K562 (cell line): ENCODE measurements around the gene TCP10L. TPM values are rescaled to one million over a fixed set of nuclear protein-coding genes. Genes with fewer than 3 reads are reported as not detected.

ENCODE experiments used
- ATAC-seq: fragments of 200-7000 bp; cut with Tn5 transposase; 3 replicates; pipeline ENCODE4 v1.9.1; 2020; ENCODE audit warnings: moderate library complexity
- BruUV-seq: library from RNA; stranded (reverse); fragments of 400-500 nt; replicated peaks from 2 replicates; lab custom pipeline; 2021; lab: Mats Ljungman, UMichigan
- CTCF ChIA-PET: fragments of 300-600 bp; formaldehyde crosslinking; extraction: SDS; loops from one replicate; lab custom pipeline; 2021; ENCODE audit warnings: low intra/inter-chr PET ratio; lab: Yijun Ruan, JAX
- POLR2A ChIA-PET: fragments of 300-600, 350-650 bp; sonication (Branson Sonifier 250); formaldehyde crosslinking; extraction: SDS; loops from one replicate; lab custom pipeline; 2021; ENCODE audit warnings: antibody characterized with exemption, inconsistent platforms; lab: Yijun Ruan, JAX
- DNase-seq, 4 experiments: peaks; one replicate each; pipeline versions ENCODE4 v3.0.0 to v3.0.0-alpha.2; 2011 to 2018; ENCODE audit warnings: low spot score in 3 of 4, mixed read lengths in 3 of 4; ENCODE audit errors: extremely low read depth in 1 of 4
- FAIRE-seq: peaks from 2 replicates; lab custom pipeline; 2011; peaks lifted over from hg19 to GRCh38; lab: Jason Lieb, UNC
- H2AFZ ChIP-seq: 2 replicates; pipeline ENCODE4 v1.6.0; 2011; ENCODE audit warnings: low read depth, low read length, control low read depth, inconsistent platforms
- H3K27ac ChIP-seq: fragments of 200-600 bp; 3 replicates; pipeline ENCODE4 v1.8.0; 2011; ENCODE audit warnings: low read depth, mild to moderate bottlenecking, control low read depth, inconsistent platforms, low read length, moderate library complexity, mixed read lengths; ENCODE audit errors: extremely low read depth
- H3K27me3 ChIP-seq, 2 experiments: fragments of 300-600 bp in 1 of 2; 2 replicates in 1 of 2; 3 replicates in 1 of 2; pipeline versions ENCODE4 v1.6.0 to v1.8.0; 2011; ENCODE audit warnings: inconsistent platforms in 2 of 2, low read length in 2 of 2, mild to moderate bottlenecking in 1 of 2, mixed read lengths in 1 of 2, moderate library complexity in 1 of 2; ENCODE audit not compliant: control insufficient read depth in 2 of 2, insufficient read depth in 2 of 2
- H3K36me3 ChIP-seq: fragments of 300-600 bp; 3 replicates; pipeline ENCODE4 v1.8.0; 2011; ENCODE audit warnings: mild to moderate bottlenecking, low read length, inconsistent platforms; ENCODE audit not compliant: control insufficient read depth, insufficient read depth
- H3K4me1 ChIP-seq, 2 experiments: fragments of 200-600 bp in 1 of 2; replicated peaks in 1 of 2; 2 replicates in 1 of 2; 3 replicates in 1 of 2; pipeline versions ENCODE4 v1.5.1 to v1.8.0; 2011; ENCODE audit warnings: inconsistent platforms in 2 of 2, low read length in 2 of 2, mild to moderate bottlenecking in 1 of 2, mixed read lengths in 1 of 2, moderate library complexity in 1 of 2; ENCODE audit not compliant: control insufficient read depth in 2 of 2, insufficient read depth in 2 of 2
- H3K4me2 ChIP-seq: 2 replicates; pipeline ENCODE4 v1.6.1; 2011; ENCODE audit warnings: low read length, control low read depth, inconsistent platforms, mixed read lengths; ENCODE audit not compliant: insufficient read depth
- H3K4me3 ChIP-seq: fragments of 200-600 bp; sonication (generic), shearing (Covaris generic); 2 replicates; pipeline ENCODE4 v1.5.1; 2016; ENCODE audit warnings: control low read depth, inconsistent platforms
- H3K79me2 ChIP-seq: fragments of 200-600 bp; 3 replicates; pipeline ENCODE4 v1.8.0; 2011; ENCODE audit warnings: low read length, inconsistent platforms; ENCODE audit not compliant: control insufficient read depth, insufficient read depth
- H3K9ac ChIP-seq, 2 experiments: 2 replicates each; pipeline versions ENCODE4 v1.6.0 to v1.6.1; 2011; ENCODE audit warnings: low read depth in 2 of 2, low read length in 2 of 2, control low read depth in 1 of 2, inconsistent platforms in 1 of 2, mild to moderate bottlenecking in 1 of 2, mixed read lengths in 1 of 2; ENCODE audit not compliant: insufficient read depth in 1 of 2
- H3K9me1 ChIP-seq: one replicate; pipeline ENCODE4 v1.6.0; 2011; ENCODE audit warnings: inconsistent platforms, mild to moderate bottlenecking, low read length, moderate library complexity; ENCODE audit not compliant: control insufficient read depth, insufficient read depth
- H3K9me3 ChIP-seq: replicated peaks from 2 replicates; pipeline ENCODE4 v1.5.1; 2011; ENCODE audit warnings: low read depth, low read length, inconsistent platforms; ENCODE audit not compliant: control insufficient read depth, insufficient read depth
- H4K20me1 ChIP-seq: replicated peaks from 2 replicates; pipeline ENCODE4 v1.6.1; 2011; ENCODE audit warnings: low read length, inconsistent platforms, mixed read lengths; ENCODE audit not compliant: control insufficient read depth, insufficient read depth
- ARID3A ChIP-seq: IDR thresholded peaks from 2 replicates; pipeline ENCODE4 v1.6.1; 2012; ENCODE audit warnings: low read depth, low read length, improper control_type of control experiment, borderline replicate concordance
- CBX1 ChIP-seq: sonication (generic); IDR thresholded peaks from 2 replicates; pipeline ENCODE4 v1.6.1; 2016; ENCODE audit warnings: antibody characterized with exemption, low read depth, mild to moderate bottlenecking
- CBX3 ChIP-seq, 2 experiments: IDR thresholded peaks; 1 replicate in 1 of 2; 2 replicates in 1 of 2; pipeline ENCODE4 v1.6.1; 2012; ENCODE audit warnings: inconsistent platforms in 2 of 2, low read length in 2 of 2, borderline replicate concordance in 1 of 2, control low read depth in 1 of 2
- CREB1 ChIP-seq, 2 experiments: sonication (generic) in 1 of 2; formaldehyde crosslinking in 1 of 2; IDR thresholded peaks; 2 replicates each; pipeline versions ENCODE4 v1.6.1 to v1.8.0; 2012 to 2022; ENCODE audit warnings: inconsistent platforms in 1 of 2, mild to moderate bottlenecking in 1 of 2, missing genetic modification reagents in 1 of 2, moderate library complexity in 1 of 2
- ERF ChIP-seq: fragments of 450-650 bp; formaldehyde crosslinking; IDR thresholded peaks from 2 replicates; pipeline ENCODE4 v1.4.0; 2020; ENCODE audit warnings: mild to moderate bottlenecking, mixed read lengths
- FIP1L1 ChIP-seq: fragments of 200-400 bp; formaldehyde crosslinking; IDR thresholded peaks from 2 replicates; pipeline ENCODE4 v1.6.1; 2018; ENCODE audit warnings: mild to moderate bottlenecking, low read depth, low read length; ENCODE audit not compliant: poor library complexity, severe bottlenecking
- MAFF ChIP-seq: IDR thresholded peaks from 2 replicates; pipeline ENCODE4 v1.6.1; 2012; ENCODE audit warnings: low read length, improper control_type of control experiment
- MBD2 ChIP-seq: sonication (generic); IDR thresholded peaks from 2 replicates; pipeline ENCODE4 v1.6.1; 2016; ENCODE audit warnings: low read depth, borderline replicate concordance
- NFXL1 ChIP-seq: fragments of 450-650 bp; formaldehyde crosslinking; IDR thresholded peaks from 2 replicates; pipeline ENCODE4 v1.4.0; 2021; ENCODE audit warnings: mild to moderate bottlenecking
- PCBP1 ChIP-seq: fragments of 200-400 bp; formaldehyde crosslinking; IDR thresholded peaks from 2 replicates; pipeline ENCODE4 v1.6.1; 2018; ENCODE audit warnings: mild to moderate bottlenecking, low read depth, low read length; ENCODE audit not compliant: poor library complexity, severe bottlenecking
- PHB2 ChIP-seq: fragments of 450-650 bp; IDR thresholded peaks from 2 replicates; pipeline ENCODE4 v1.6.1; 2017; ENCODE audit warnings: low read depth
- PRPF4 ChIP-seq: fragments of 200-400 bp; formaldehyde crosslinking; IDR thresholded peaks from one replicate; pipeline ENCODE4 v1.6.1; 2017; ENCODE audit warnings: low read length, low read depth, mild to moderate bottlenecking; ENCODE audit not compliant: insufficient read depth, poor library complexity, severe bottlenecking
- SMARCA5 ChIP-seq: fragments of 450-650 bp; IDR thresholded peaks from 2 replicates; pipeline ENCODE4 v1.6.1; 2016
- ZNF121 ChIP-seq: sonication (generic); formaldehyde crosslinking; conservative IDR thresholded peaks from 2 replicates; pipeline ENCODE4 v1.8.0; 2022; ENCODE audit warnings: missing genetic modification reagents
- ZNF311 ChIP-seq: fragments of 250-450 bp; sonication (Bioruptor Pico); IDR thresholded peaks from 2 replicates; pipeline ENCODE4 v1.4.0; 2020; ENCODE audit warnings: mild to moderate bottlenecking, moderate library complexity
- ZNF57 ChIP-seq: fragments of 450-650 bp; formaldehyde crosslinking; IDR thresholded peaks from 2 replicates; pipeline ENCODE4 v1.4.0; 2020; ENCODE audit warnings: mild to moderate bottlenecking, moderate library complexity
- WGBS: fragments of 100-300 bp; shearing (Covaris generic); methylation state at CpG from one replicate; pipeline ENCODE4 v1.1.6; 2016; ENCODE audit warnings: low coverage, mixed read lengths; ENCODE audit not compliant: insufficient coverage; ENCODE audit errors: missing lambda C conversion rate; 5-methylcytosine and 5-hydroxymethylcytosine counted together
- in situ Hi-C: fragments of 300-500 bp; cut with MboI; formaldehyde crosslinking; loops from 4 replicates; pipeline ENCODE4 v1.15.0; 2018; ENCODE audit warnings: inconsistent platforms, mixed read lengths
- intact Hi-C: fragments of 100-400 bp; cut with micrococcal nuclease; formaldehyde crosslinking; loops from 2 replicates; pipeline ENCODE4 v1.14.2; 2022
- polyA plus RNA-seq, 8 experiments: library from polyadenylated mRNA; depleted of rRNA in 4 of 8; stranded (reverse) in 5 of 8; unstranded in 3 of 8; fragments of >200 nt; fragmentation: Nextera tagmentation in 2 of 8; fragmentation: Illumina TruSeq in 1 of 8; extraction: Ambion mirVana in 2 of 8; extraction: Trizol in 1 of 8; gene quantifications; 2 replicates each; pipeline versions ENCODE4 v1.2.1 to v1.2.3, GENCODE V29; 2011 to 2014; ENCODE audit warnings: inconsistent platforms in 1 of 8, missing spikeins in 1 of 8
- total RNA-seq, 7 experiments: library from RNA; depleted of rRNA in 6 of 7; stranded (reverse); fragments of >200 nt in 6 of 7; fragmentation: Illumina TruSeq in 2 of 7; extraction: Trizol in 2 of 7; gene quantifications; 2 replicates each; pipeline versions ENCODE4 v1.2.1 to v1.2.3, GENCODE V29; 2011 to 2021; ENCODE audit warnings: low replicate concordance in 1 of 7

Gene TCP10L
- total and polyA plus RNA-seq, 9 of the 15 experiments (the other 6 are each of a cell fraction or from before 2014, with no cell fraction given), result 0.34 to 0.91 (median 0.56) TPM; not detected in 2

GRCh38 chr21:32599526-32599925 is 14.2 kb upstream of the TCP10L start:
- TF ChIP-seq MAFF, result no peak
- TF ChIP-seq ZNF57 (CRISPR knock-in tag), result no peak
- TF ChIP-seq CBX3 (IDR thresholded peaks at IDR 0.05; ENCODE audit: borderline replicate concordance in 1 of 2, low read length in 2 of 2), result no peak
- no peak for TF ChIP-seq FIP1L1
- no peak for TF ChIP-seq CBX1
- no peak for TF ChIP-seq PRPF4
- no peak for TF ChIP-seq MBD2
- TF ChIP-seq NFXL1, result no peak
- no peak for TF ChIP-seq ARID3A
- no peak for TF ChIP-seq ZNF311 (CRISPR knock-in tag)
- TF ChIP-seq ERF, result no peak
- TF ChIP-seq CREB1 (IDR thresholded peaks at IDR 0.05), result no peak
- TF ChIP-seq CREB1 (CRISPR knock-in tag; IDR thresholded peaks at IDR 0.05), result no peak
- TF ChIP-seq PCBP1, result no peak
- no peak for TF ChIP-seq ZNF121 (CRISPR knock-in tag)
- TF ChIP-seq PHB2, result no peak
- TF ChIP-seq SMARCA5, result no peak
- no peak overlapping the region for H2AFZ ChIP-seq
- H3K79me2 ChIP-seq, result no peaks in the 10 kb centered on the region
- FAIRE-seq (no peak), ATAC-seq (no peak), DNase-seq (no peak)
- H3K4me3 ChIP-seq, result no peak overlapping the region
- 0 out of 4 replicates have a peak overlapping the region, but pooled peaks of 1 of the 2 experiments have one; percentile 46 for H3K9ac ChIP-seq
- in situ Hi-C loops, result no loop called here
- POLR2A ChIA-PET, result interaction anchor here (0.7 to 1.7 kb wide), 6 partner anchors 10 to 197 kb away, joined by 3 to 12 read pairs (median 4); partner anchors contain the start of gene CFAP298
- WGBS, result 95% methylated on average over 8 of the region's 8 CpGs
- no peaks in the 10 kb centered on the region for H3K27me3 ChIP-seq
- peaks cover 54% of the 10 kb centered on the region for H3K36me3 ChIP-seq
- no peak overlapping the region for H3K4me2 ChIP-seq
- no peaks in the 10 kb centered on the region for H4K20me1 ChIP-seq
- intact Hi-C loops, result no loop called here
- no peak overlapping the region for H3K27ac ChIP-seq
- CTCF ChIA-PET, result no interaction called here
- H3K9me3 ChIP-seq, result no peaks in the 10 kb centered on the region
- H3K9me1 ChIP-seq, result no peaks in the 10 kb centered on the region
- no peaks in the 10 kb centered on the region for H3K4me1 ChIP-seq
- no TSS peak for BruUV-seq
